Thymus (tissue), 11 donors: Measurements from ENCODE around the gene PZP. TPM values are rescaled to one million over a fixed set of nuclear protein-coding genes. Genes with fewer than 3 reads are reported as not detected.

Experiments used
- DNase-seq, 9 donors: peaks; one replicate each; pipeline ENCODE4 v3.0.0-alpha.2; 2013; ENCODE audit warnings: low spot score in 9 of 9, low read depth in 6 of 9, missing footprints in 1 of 9
- H3K27ac ChIP-seq, 2 donors: one replicate each; pipeline ENCODE4 v1.5.1; 2013; ENCODE audit warnings: control low read depth in 1 of 2, low read depth in 1 of 2, low read length in 1 of 2, mild to moderate bottlenecking in 1 of 2, moderate library complexity in 1 of 2
- H3K27me3 ChIP-seq, 2 donors: one replicate each; pipeline ENCODE4 v1.5.1; 2013; ENCODE audit warnings: low read length in 1 of 2; ENCODE audit not compliant: control insufficient read depth in 2 of 2, insufficient read depth in 1 of 2
- H3K36me3 ChIP-seq, 2 donors: one replicate each; pipeline ENCODE4 v1.5.1; 2013; ENCODE audit warnings: low read length in 1 of 2, mild to moderate bottlenecking in 1 of 2, moderate library complexity in 1 of 2; ENCODE audit not compliant: control insufficient read depth in 2 of 2, insufficient read depth in 2 of 2
- H3K4me1 ChIP-seq, 2 donors: one replicate each; pipeline ENCODE4 v1.5.1; 2013; ENCODE audit warnings: low read length in 2 of 2; ENCODE audit not compliant: control insufficient read depth in 2 of 2, insufficient read depth in 2 of 2
- H3K4me3 ChIP-seq, 2 donors: one replicate each; pipeline ENCODE4 v1.5.1; 2013; ENCODE audit warnings: low read length in 2 of 2, control low read depth in 1 of 2, mild to moderate bottlenecking in 1 of 2
- H3K9me3 ChIP-seq, 2 donors: one replicate each; pipeline ENCODE4 v1.5.1; 2013; ENCODE audit warnings: low read length in 1 of 2, mild to moderate bottlenecking in 1 of 2; ENCODE audit not compliant: control insufficient read depth in 2 of 2, insufficient read depth in 1 of 2
- WGBS: extraction: QIAGEN DNeasy Blood & Tissue Kit; methylation state at CpG from one replicate; pipeline ENCODE4 v1.1.7; 2013; 5-methylcytosine and 5-hydroxymethylcytosine counted together
- polyA plus RNA-seq: library from polyadenylated mRNA; stranded (reverse); fragments of 200-250 nt; gene quantifications from one replicate; pipeline ENCODE4 v1.2.3, GENCODE V29; 2013
- total RNA-seq: library from RNA; stranded (reverse); fragments of 120-200 nt; gene quantifications from one replicate; pipeline ENCODE4 v1.2.4, GENCODE V29; 2013
- donor health status: healthy.

Gene PZP
- total and polyA plus RNA-seq, 2 donors = 0.14 to 0.21 TPM

- Histone ChIP-seq H3K4me3 (no peak overlapping the region), H3K27ac (no peak overlapping the region), H3K36me3 (no peaks in the 10 kb centered on the region), H3K27me3 (no peaks in the 10 kb centered on the region), H3K4me1 (no peaks in the 10 kb centered on the region), H3K9me3 (no peaks in the 10 kb centered on the region)
- no peak for DNase-seq
Observed at GRCh38 chr12:9104767-9105423, 103.3 kb downstream of the PZP start.

DNA sequence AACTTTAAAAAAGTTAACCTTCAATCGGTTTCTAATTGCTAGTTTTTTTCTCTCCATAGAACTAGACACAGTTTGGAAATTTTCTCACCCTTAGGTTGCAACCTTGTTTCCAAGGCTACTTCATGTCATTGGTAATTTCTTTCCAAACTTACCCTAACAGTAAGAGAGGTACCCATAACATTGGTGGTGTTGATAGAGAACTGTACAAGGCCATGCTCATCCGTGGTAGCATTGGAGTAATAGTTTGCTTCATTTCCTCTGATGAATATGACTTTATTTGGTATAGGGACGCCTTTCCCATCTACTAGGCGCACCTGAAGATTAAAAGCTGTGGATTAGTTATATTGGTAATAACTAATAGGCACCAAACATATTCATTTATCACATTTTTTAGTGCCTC lies 104.1 kb downstream of the PZP start:
- Histone ChIP-seq H3K27me3 (no peaks in the 10 kb centered on the region), H3K36me3 (no peaks in the 10 kb centered on the region), H3K27ac (no peak overlapping the region), H3K9me3 (no peaks in the 10 kb centered on the region), H3K4me3 (no peak overlapping the region), H3K4me1 (no peaks in the 10 kb centered on the region)
- 73% methylated on average over 4 of the region's 4 CpGs for WGBS
- DNase-seq = no peak

DNA sequence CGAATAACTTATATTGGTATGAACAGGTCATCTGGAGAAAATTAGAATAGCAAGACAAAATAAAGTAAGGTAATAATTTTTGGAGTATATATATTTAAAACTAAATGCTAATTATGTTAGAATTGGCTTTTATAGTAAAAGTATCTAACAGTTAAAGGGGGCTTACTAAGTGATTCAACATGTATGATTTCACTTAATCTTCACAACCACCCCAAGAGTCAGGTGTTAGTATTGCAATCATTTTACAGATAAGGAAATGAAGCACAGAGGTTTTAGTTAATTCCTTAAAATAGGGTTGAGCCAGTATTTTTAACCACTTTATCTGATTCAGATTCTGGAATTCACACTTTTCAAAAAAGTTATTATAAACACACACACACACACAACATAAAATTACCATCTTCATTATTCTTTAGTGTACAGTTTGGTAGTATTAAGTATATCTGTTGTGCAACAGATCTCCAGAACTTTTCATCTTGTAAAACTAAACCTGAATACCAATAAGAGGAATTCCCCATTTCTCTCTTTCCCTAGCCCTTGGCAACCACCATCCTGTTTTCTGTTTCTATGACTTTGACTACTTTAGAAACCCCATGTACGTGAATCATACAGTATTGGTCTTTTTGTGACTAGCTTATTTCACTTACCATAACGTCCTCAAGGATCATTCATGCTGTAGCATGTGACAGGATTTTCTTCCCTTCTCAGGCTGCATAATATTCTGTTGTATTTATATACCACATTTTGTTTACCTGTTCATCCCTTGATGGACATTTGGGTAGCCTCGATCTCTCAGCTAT lies 104.9 kb downstream of the PZP start:
- Histone ChIP-seq H3K4me1 (no peaks in the 10 kb centered on the region), H3K9me3 (no peaks in the 10 kb centered on the region), H3K27ac (no peak overlapping the region), H3K36me3 (no peaks in the 10 kb centered on the region), H3K27me3 (no peaks in the 10 kb centered on the region), H3K4me3 (no peak overlapping the region)
- no peak for DNase-seq
- WGBS = 94% methylated on average over 4 of the region's 4 CpGs

- H3K27ac ChIP-seq = no peak overlapping the region
- no peaks in the 10 kb centered on the region for H3K9me3 ChIP-seq
- H3K36me3 ChIP-seq = no peaks in the 10 kb centered on the region
- 86% methylated on average over 8 of the region's 8 CpGs for WGBS
- no peaks in the 10 kb centered on the region for H3K4me1 ChIP-seq
- DNase-seq = no peak
- H3K27me3 ChIP-seq = no peaks in the 10 kb centered on the region
- no peak overlapping the region for H3K4me3 ChIP-seq
Observed at GRCh38 chr12:9101018-9101687, 107.0 kb downstream of the PZP start.

DNA sequence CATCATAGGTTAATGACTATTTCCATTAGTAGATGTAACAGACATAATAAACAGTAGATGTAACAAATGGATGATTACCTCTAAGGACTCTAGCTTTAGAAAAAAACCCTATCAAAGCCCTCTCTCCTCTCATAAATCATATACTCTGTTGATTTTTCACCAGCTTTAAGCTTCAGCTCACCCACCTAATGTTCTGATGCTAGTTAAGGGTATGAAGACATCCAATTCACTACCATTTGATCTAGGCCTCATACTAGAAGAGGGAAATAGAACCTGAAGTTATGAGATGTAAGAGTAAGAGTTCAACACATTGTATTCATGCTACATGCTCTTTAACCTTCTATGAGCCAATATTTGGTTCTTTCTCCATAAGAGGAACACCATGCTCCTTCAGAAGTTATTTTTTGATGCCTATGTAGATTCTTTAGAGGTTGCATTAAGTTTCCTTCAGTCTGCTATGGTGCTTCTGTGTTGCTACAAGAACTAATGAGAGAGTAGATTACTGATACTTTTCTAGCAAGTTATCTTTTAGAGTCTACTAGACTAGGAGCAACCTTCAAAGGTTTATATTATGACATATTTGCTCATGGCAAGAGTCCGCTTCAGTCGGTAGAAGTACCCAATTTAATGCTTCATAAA lies 108.5 kb downstream of the PZP start:
- Histone ChIP-seq H3K4me1 (no peaks in the 10 kb centered on the region), H3K27ac (no peak overlapping the region), H3K4me3 (no peak overlapping the region), H3K9me3 (no peaks in the 10 kb centered on the region), H3K27me3 (no peaks in the 10 kb centered on the region), H3K36me3 (no peaks in the 10 kb centered on the region)
- over 99% methylated on average over 2 of the region's 2 CpGs for WGBS
- DNase-seq = no peak

Other genes with a start within 250 kb of the PZP start
- 7.4 TPM for gene KLRG1, start 218.8 kb downstream of the PZP start, total RNA-seq
- gene KLRG1, start 218.8 kb downstream of the PZP start, polyA plus RNA-seq = 5.2 TPM
- gene A2M, start 92.5 kb downstream of the PZP start, total RNA-seq = 57.7 TPM
- gene A2M, start 92.5 kb downstream of the PZP start, polyA plus RNA-seq = 47.6 TPM